A549 (cell line): ENCODE data around the gene HLA-DOA. TPM values are rescaled to one million over a fixed set of nuclear protein-coding genes. Genes with fewer than 3 reads are reported as not detected.

ENCODE experiments used
- ATAC-seq, 2 experiments: fragments of 200-7000 bp in 1 of 2; fragments of >200 bp in 1 of 2; cut with Nextera tagmentation in 1 of 2; cut with Tn5 transposase in 1 of 2; 3 replicates each; pipeline versions ENCODE4 v1.8.0 to v1.9.1; 2018 to 2020; ENCODE audit warnings: mild to moderate bottlenecking in 1 of 2, moderate library complexity in 1 of 2
- CTCF ChIA-PET: fragments of 300-600 bp; sonication (Branson Sonifier 250); formaldehyde crosslinking; extraction: SDS; loops from one replicate; lab custom pipeline; 2021; ENCODE audit warnings: antibody characterized with exemption, inconsistent platforms; lab: Yijun Ruan, JAX
- POLR2A ChIA-PET: fragments of 350-600 bp; formaldehyde crosslinking; extraction: SDS; loops from one replicate; lab custom pipeline; 2021; ENCODE audit warnings: antibody characterized with exemption, inconsistent platforms; lab: Yijun Ruan, JAX
- DNase-seq, 2 experiments: peaks; one replicate each; pipeline versions ENCODE4 v3.0.0 to v3.0.0-alpha.2; 2011 to 2016; ENCODE audit warnings: low read depth in 1 of 2, low spot score in 1 of 2
- FAIRE-seq: peaks from 2 replicates; lab custom pipeline; 2011; peaks lifted over from hg19 to GRCh38; lab: Jason Lieb, UNC
- H3K27ac ChIP-seq, 2 experiments: fragments of >200 bp; sonication (Bioruptor Twin); formaldehyde crosslinking; 3 replicates each; pipeline ENCODE4 v1.5.1; 2016 to 2017
- H3K4me1 ChIP-seq: fragments of >200 bp; sonication (Bioruptor Twin); formaldehyde crosslinking; 3 replicates; pipeline ENCODE4 v1.6.1; 2016
- H3K4me2 ChIP-seq: fragments of >200 bp; sonication (Bioruptor Twin); formaldehyde crosslinking; 3 replicates; pipeline ENCODE4 v1.6.1; 2016
- H3K4me3 ChIP-seq: fragments of >200 bp; sonication (Bioruptor Twin); formaldehyde crosslinking; 3 replicates; pipeline ENCODE4 v1.5.1; 2016
- H3K9me3 ChIP-seq: fragments of >200 bp; sonication (Bioruptor Twin); formaldehyde crosslinking; 3 replicates; pipeline ENCODE4 v1.6.1; 2016
- CBX2 ChIP-seq: fragments of 200-600 bp; sonication (generic); IDR thresholded peaks from 2 replicates; pipeline ENCODE4 v1.6.1; 2016; ENCODE audit warnings: low read depth, mild to moderate bottlenecking, borderline replicate concordance
- EHF ChIP-seq: fragments of 250-450 bp; sonication (Bioruptor Pico); IDR thresholded peaks from 2 replicates; pipeline ENCODE4 v1.5.0; 2020; ENCODE audit warnings: mild to moderate bottlenecking
- HDAC2 ChIP-seq: fragments of 200-600 bp; sonication (generic); IDR thresholded peaks from 2 replicates; pipeline ENCODE4 v1.6.1; 2016
- HOXB13 ChIP-seq: fragments of 250-450 bp; sonication (Bioruptor Pico); IDR thresholded peaks from 2 replicates; pipeline ENCODE4 v1.5.0; 2020; ENCODE audit warnings: low read depth, mild to moderate bottlenecking, moderate library complexity
- HOXB5 ChIP-seq: fragments of 250-450 bp; sonication (Bioruptor Pico); IDR thresholded peaks from 2 replicates; pipeline ENCODE4 v1.5.0; 2020; ENCODE audit warnings: mild to moderate bottlenecking, moderate library complexity
- JUN ChIP-seq, 2 experiments: fragments of >200 bp; sonication (Bioruptor Twin); formaldehyde crosslinking; IDR thresholded peaks; 2 replicates in 1 of 2; 3 replicates in 1 of 2; pipeline ENCODE4 v1.6.1; 2016 to 2017
- KDM1A ChIP-seq: fragments of 200-600 bp; sonication (generic); IDR thresholded peaks from 2 replicates; pipeline ENCODE4 v1.6.1; 2016; ENCODE audit warnings: low read depth, mild to moderate bottlenecking
- MAZ ChIP-seq: fragments of 150-350 bp; IDR thresholded peaks from 2 replicates; pipeline ENCODE4 v1.6.1; 2014; ENCODE audit warnings: antibody characterized with exemption, low read depth, low read length, borderline replicate concordance
- PHF8 ChIP-seq: fragments of 200-600 bp; sonication (generic); IDR thresholded peaks from 2 replicates; pipeline ENCODE4 v1.6.1; 2016; ENCODE audit warnings: low read depth, mild to moderate bottlenecking, antibody characterized with exemption, moderate library complexity, borderline replicate concordance
- POLR2AphosphoS2 ChIP-seq: conservative IDR thresholded peaks from 2 replicates; pipeline ENCODE4 v1.6.1; 2012; ENCODE audit warnings: low read length, improper control_type of control experiment, inconsistent platforms
- SMC3 ChIP-seq: fragments of >200 bp; sonication (Bioruptor Twin); formaldehyde crosslinking; IDR thresholded peaks from 3 replicates; pipeline ENCODE4 v1.6.1; 2018; ENCODE audit warnings: inconsistent platforms
- USF2 ChIP-seq: fragments of 450-650 bp; IDR thresholded peaks from 2 replicates; pipeline ENCODE4 v1.6.1; 2014; ENCODE audit warnings: antibody characterized with exemption
- ZC3H11A ChIP-seq: fragments of 450-650 bp; IDR thresholded peaks from 2 replicates; pipeline ENCODE4 v1.6.1; 2014; ENCODE audit warnings: antibody characterized with exemption, mild to moderate bottlenecking
- WGBS: methylation state at CpG from one replicate; pipeline ENCODE4 v1.1.6; 2017; ENCODE audit errors: missing lambda C conversion rate; 5-methylcytosine and 5-hydroxymethylcytosine counted together
- polyA plus RNA-seq, 4 experiments: library from polyadenylated mRNA; depleted of rRNA in 3 of 4; stranded (reverse); fragments of >200 nt; fragmentation: RNase III in 1 of 4; extraction: RNeasy Plus Mini Kit Qiagen cat#74134 plus additional on column Dnase treatment in 1 of 4; gene quantifications; 2 replicates in 3 of 4; 3 replicates in 1 of 4; pipeline ENCODE4 v1.2.3, GENCODE V29; 2011 to 2017
- TF ChIP-seq, protein P1 (sequence below): fragments of 150-350 bp; IDR thresholded peaks from 2 replicates; pipeline ENCODE4 v1.6.1; 2014; ENCODE audit warnings: low read depth, mild to moderate bottlenecking, low read length
- TF ChIP-seq, protein P2 (sequence below): IDR thresholded peaks from 2 replicates; pipeline ENCODE4 v1.6.1; 2012
- TF ChIP-seq, protein P3 (sequence below): fragments of 200-600 bp; sonication (generic); IDR thresholded peaks from 2 replicates; pipeline ENCODE4 v1.6.1; 2016; ENCODE audit warnings: antibody characterized with exemption, mild to moderate bottlenecking, moderate library complexity
- TF ChIP-seq, protein P4 (sequence below): fragments of 250-450 bp; sonication (Bioruptor Pico); IDR thresholded peaks from 2 replicates; pipeline ENCODE4 v1.5.0; 2021; ENCODE audit warnings: mild to moderate bottlenecking, moderate library complexity, borderline replicate concordance

HLA-DOA gene
- polyA plus RNA-seq, 2 of the 4 experiments (the other 2 are of a cell fraction), result 0.03 to 0.27 TPM

DNA sequence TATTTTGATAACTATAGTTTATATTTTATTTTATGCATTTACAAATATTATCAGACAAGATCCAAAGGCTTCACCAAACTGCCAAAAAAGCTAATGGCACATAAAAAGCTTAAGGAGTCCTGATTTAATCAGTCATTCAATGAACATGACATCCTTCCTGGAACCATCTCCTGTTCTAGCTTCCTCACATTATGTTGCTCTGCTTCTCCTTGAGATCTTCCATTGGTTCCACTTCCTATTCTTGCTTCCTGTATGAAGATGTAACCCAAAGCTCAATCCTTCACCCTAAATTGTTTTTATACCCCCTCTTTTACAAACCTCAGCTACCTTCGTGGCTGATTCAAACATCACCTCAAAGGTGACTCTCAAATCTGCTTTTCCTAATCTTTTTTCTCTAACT is 45.5 kb downstream of the HLA-DOA start:
- DNase-seq, result no peak
- POLR2A ChIA-PET, result interaction anchor here (0.7 kb wide), 1 partner anchor 8 kb away, joined by 6 read pairs; no protein-coding TSS in a partner anchor
- TF ChIP-seq JUN (IDR thresholded peaks at IDR 0.05), result no peak
- no peak for TF ChIP-seq ZC3H11A
- no peak for TF ChIP-seq MAZ
- no peak for TF ChIP-seq EHF
- TF ChIP-seq, protein P1, sequence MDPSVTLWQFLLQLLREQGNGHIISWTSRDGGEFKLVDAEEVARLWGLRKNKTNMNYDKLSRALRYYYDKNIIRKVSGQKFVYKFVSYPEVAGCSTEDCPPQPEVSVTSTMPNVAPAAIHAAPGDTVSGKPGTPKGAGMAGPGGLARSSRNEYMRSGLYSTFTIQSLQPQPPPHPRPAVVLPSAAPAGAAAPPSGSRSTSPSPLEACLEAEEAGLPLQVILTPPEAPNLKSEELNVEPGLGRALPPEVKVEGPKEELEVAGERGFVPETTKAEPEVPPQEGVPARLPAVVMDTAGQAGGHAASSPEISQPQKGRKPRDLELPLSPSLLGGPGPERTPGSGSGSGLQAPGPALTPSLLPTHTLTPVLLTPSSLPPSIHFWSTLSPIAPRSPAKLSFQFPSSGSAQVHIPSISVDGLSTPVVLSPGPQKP, result no peak
- TF ChIP-seq POLR2AphosphoS2, result no peak
- no peak for TF ChIP-seq PHF8
- TF ChIP-seq, protein P2, sequence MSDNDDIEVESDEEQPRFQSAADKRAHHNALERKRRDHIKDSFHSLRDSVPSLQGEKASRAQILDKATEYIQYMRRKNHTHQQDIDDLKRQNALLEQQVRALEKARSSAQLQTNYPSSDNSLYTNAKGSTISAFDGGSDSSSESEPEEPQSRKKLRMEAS, result no peak
- TF ChIP-seq, protein P3, sequence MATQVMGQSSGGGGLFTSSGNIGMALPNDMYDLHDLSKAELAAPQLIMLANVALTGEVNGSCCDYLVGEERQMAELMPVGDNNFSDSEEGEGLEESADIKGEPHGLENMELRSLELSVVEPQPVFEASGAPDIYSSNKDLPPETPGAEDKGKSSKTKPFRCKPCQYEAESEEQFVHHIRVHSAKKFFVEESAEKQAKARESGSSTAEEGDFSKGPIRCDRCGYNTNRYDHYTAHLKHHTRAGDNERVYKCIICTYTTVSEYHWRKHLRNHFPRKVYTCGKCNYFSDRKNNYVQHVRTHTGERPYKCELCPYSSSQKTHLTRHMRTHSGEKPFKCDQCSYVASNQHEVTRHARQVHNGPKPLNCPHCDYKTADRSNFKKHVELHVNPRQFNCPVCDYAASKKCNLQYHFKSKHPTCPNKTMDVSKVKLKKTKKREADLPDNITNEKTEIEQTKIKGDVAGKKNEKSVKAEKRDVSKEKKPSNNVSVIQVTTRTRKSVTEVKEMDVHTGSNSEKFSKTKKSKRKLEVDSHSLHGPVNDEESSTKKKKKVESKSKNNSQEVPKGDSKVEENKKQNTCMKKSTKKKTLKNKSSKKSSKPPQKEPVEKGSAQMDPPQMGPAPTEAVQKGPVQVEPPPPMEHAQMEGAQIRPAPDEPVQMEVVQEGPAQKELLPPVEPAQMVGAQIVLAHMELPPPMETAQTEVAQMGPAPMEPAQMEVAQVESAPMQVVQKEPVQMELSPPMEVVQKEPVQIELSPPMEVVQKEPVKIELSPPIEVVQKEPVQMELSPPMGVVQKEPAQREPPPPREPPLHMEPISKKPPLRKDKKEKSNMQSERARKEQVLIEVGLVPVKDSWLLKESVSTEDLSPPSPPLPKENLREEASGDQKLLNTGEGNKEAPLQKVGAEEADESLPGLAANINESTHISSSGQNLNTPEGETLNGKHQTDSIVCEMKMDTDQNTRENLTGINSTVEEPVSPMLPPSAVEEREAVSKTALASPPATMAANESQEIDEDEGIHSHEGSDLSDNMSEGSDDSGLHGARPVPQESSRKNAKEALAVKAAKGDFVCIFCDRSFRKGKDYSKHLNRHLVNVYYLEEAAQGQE, result no peak
- TF ChIP-seq HOXB13, result no peak
- TF ChIP-seq HDAC2, result no peak
- no peak for ATAC-seq
- CTCF ChIA-PET, result interaction anchor here (1.1 to 2.2 kb wide), 4 partner anchors 11 to 104 kb away, joined by 3 to 12 read pairs (median 4); partner anchors contain the start of gene HLA-DMA
- Histone ChIP-seq H3K4me3 (no peak overlapping the region), H3K4me2 (no peak overlapping the region), H3K4me1 (peaks cover 17% of the 10 kb centered on the region), H3K27ac (no peak overlapping the region), H3K9me3 (no peaks in the 10 kb centered on the region)
- 94% methylated on average over 1 of the region's 1 CpG for WGBS
- FAIRE-seq, result no peak

GRCh38 chr6:32962213-32962826 is 47.1 kb downstream of the HLA-DOA start:
- Histone ChIP-seq H3K4me1 (peaks cover 16% of the 10 kb centered on the region), H3K4me3 (no peak overlapping the region), H3K27ac (no peak overlapping the region), H3K9me3 (no peaks in the 10 kb centered on the region), H3K4me2 (no peak overlapping the region)
- CTCF ChIA-PET, result interaction anchor here (1.0 to 2.2 kb wide), 4 partner anchors 9 to 29 kb away, joined by 3 to 12 read pairs (median 5); partner anchors contain the start of gene HLA-DMA
- FAIRE-seq, result no peak
- ATAC-seq, result no peak
- no peak for DNase-seq
- POLR2A ChIA-PET, result no interaction called here
- TF ChIP-seq SMC3 (no peak), CBX2 (no peak), MAZ (no peak), USF2 (no peak), KDM1A (no peak), HOXB5 (CRISPR knock-in tag) (no peak)
- TF ChIP-seq, protein P4, sequence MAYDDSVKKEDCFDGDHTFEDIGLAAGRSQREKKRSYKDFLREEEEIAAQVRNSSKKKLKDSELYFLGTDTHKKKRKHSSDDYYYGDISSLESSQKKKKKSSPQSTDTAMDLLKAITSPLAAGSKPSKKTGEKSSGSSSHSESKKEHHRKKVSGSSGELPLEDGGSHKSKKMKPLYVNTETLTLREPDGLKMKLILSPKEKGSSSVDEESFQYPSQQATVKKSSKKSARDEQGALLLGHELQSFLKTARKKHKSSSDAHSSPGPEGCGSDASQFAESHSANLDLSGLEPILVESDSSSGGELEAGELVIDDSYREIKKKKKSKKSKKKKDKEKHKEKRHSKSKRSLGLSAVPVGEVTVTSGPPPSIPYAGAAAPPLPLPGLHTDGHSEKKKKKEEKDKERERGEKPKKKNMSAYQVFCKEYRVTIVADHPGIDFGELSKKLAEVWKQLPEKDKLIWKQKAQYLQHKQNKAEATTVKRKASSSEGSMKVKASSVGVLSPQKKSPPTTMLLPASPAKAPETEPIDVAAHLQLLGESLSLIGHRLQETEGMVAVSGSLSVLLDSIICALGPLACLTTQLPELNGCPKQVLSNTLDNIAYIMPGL (CRISPR knock-in tag), result no peak
- 78% methylated on average over 1 of the region's 1 CpG for WGBS
